H1 (cell line): ENCODE measurements around the gene MED29. TPM values are rescaled to one million over a fixed set of nuclear protein-coding genes. Genes with fewer than 3 reads are reported as not detected.

ENCODE experiments used
- CTCF ChIA-PET: fragments of 300-600 bp; sonication (Branson Sonifier 250); formaldehyde crosslinking; loops from one replicate; lab custom pipeline; 2021; ENCODE audit not compliant: partially characterized antibody; lab: Charles Lee
- POLR2A ChIA-PET: fragments of 300-600 bp; sonication (Branson Sonifier 250); formaldehyde crosslinking; loops from one replicate; lab custom pipeline; 2021; ENCODE audit warnings: inconsistent platforms; ENCODE audit not compliant: partially characterized antibody; lab: Charles Lee
- DNase-seq, 2 experiments: peaks; one replicate each; pipeline versions ENCODE4 v3.0.0 to v3.0.0-alpha.2; 2010 to 2022; ENCODE audit warnings: low spot score in 2 of 2, low read depth in 1 of 2, mixed read lengths in 1 of 2
- FAIRE-seq: peaks from 2 replicates; lab custom pipeline; 2011; peaks lifted over from hg19 to GRCh38; lab: Jason Lieb, UNC
- H2AFZ ChIP-seq: 2 replicates; pipeline ENCODE4 v1.8.1; 2012; ENCODE audit warnings: low read length, inconsistent platforms
- H2AK5ac ChIP-seq: 2 replicates; pipeline ENCODE4 v1.6.1; 2013; ENCODE audit warnings: low read depth, low read length
- H2BK120ac ChIP-seq: replicated peaks from 2 replicates; pipeline ENCODE3; 2013; ENCODE audit warnings: low read depth, low read length, inconsistent platforms
- H2BK12ac ChIP-seq: 2 replicates; pipeline ENCODE4 v1.6.1; 2013; ENCODE audit warnings: low read depth, low read length
- H2BK15ac ChIP-seq: 2 replicates; pipeline ENCODE4 v1.6.1; 2013; ENCODE audit warnings: low read length
- H2BK20ac ChIP-seq: 2 replicates; pipeline ENCODE4 v1.6.1; 2013; ENCODE audit warnings: low read length
- H2BK5ac ChIP-seq: 2 replicates; pipeline ENCODE4 v1.6.1; 2013; ENCODE audit warnings: low read depth, low read length
- H3K14ac ChIP-seq: 2 replicates; pipeline ENCODE4 v1.6.1; 2013; ENCODE audit warnings: inconsistent platforms; ENCODE audit not compliant: insufficient read length
- H3K18ac ChIP-seq: 2 replicates; pipeline ENCODE4 v1.6.1; 2013; ENCODE audit warnings: low read length; ENCODE audit errors: extremely low read depth
- H3K23ac ChIP-seq: 2 replicates; pipeline ENCODE4 v1.6.1; 2013; ENCODE audit warnings: inconsistent platforms; ENCODE audit not compliant: insufficient read length
- H3K23me2 ChIP-seq: 2 replicates; pipeline ENCODE4 v1.6.1; 2013; ENCODE audit warnings: low read depth, low read length
- H3K27ac ChIP-seq: 2 replicates; pipeline ENCODE4 v1.6.1; 2011; ENCODE audit warnings: low read depth, low read length, inconsistent platforms
- H3K27me3 ChIP-seq, 4 experiments: replicated peaks in 1 of 4; 1 replicate in 1 of 4; 2 replicates in 3 of 4; pipeline versions ENCODE4 v1.6.1 to v1.8.1; 2011 to 2013; ENCODE audit warnings: low read length in 3 of 4, mild to moderate bottlenecking in 3 of 4, inconsistent platforms in 2 of 4, mixed read lengths in 2 of 4, moderate library complexity in 1 of 4; ENCODE audit not compliant: control insufficient read depth in 3 of 4, insufficient read depth in 3 of 4; ENCODE audit errors: extremely low read depth in 1 of 4
- H3K36me3 ChIP-seq, 4 experiments: 2 replicates each; pipeline versions ENCODE4 v1.6.1 to v1.8.1; 2011 to 2013; ENCODE audit warnings: mild to moderate bottlenecking in 4 of 4, low read length in 3 of 4, moderate library complexity in 2 of 4, control low read depth in 1 of 4, inconsistent platforms in 1 of 4; ENCODE audit not compliant: insufficient read depth in 4 of 4, control insufficient read depth in 2 of 4
- H3K4ac ChIP-seq: replicated peaks from 2 replicates; pipeline ENCODE3; 2013; ENCODE audit warnings: low read length, low read depth, mixed read lengths, inconsistent platforms; ENCODE audit not compliant: insufficient read length
- H3K4me1 ChIP-seq, 4 experiments: replicated peaks in 1 of 4; 1 replicate in 1 of 4; 2 replicates in 3 of 4; pipeline versions ENCODE4 v1.6.1 to v1.8.1; 2011 to 2013; ENCODE audit warnings: low read length in 3 of 4, inconsistent platforms in 2 of 4, mixed read lengths in 1 of 4; ENCODE audit not compliant: insufficient read depth in 4 of 4, control insufficient read depth in 3 of 4
- H3K4me2 ChIP-seq, 2 experiments: 2 replicates each; pipeline versions ENCODE4 v1.6.1 to v1.8.1; 2011 to 2013; ENCODE audit warnings: low read depth in 2 of 2, low read length in 2 of 2, control low read depth in 1 of 2, inconsistent platforms in 1 of 2, mild to moderate bottlenecking in 1 of 2; ENCODE audit not compliant: insufficient read depth in 1 of 2
- H3K4me3 ChIP-seq, 4 experiments: fragments of 200-600, 300-600 bp in 1 of 4; sonication (generic), shearing (Covaris generic), sonication (Bioruptor Twin) in 1 of 4; 2 replicates each; pipeline versions ENCODE4 v1.5.1 to v1.8.1; 2011 to 2016; ENCODE audit warnings: low read length in 4 of 4, low read depth in 3 of 4, control low read depth in 2 of 4, inconsistent platforms in 2 of 4, mild to moderate bottlenecking in 2 of 4, mixed read lengths in 1 of 4, moderate library complexity in 1 of 4; ENCODE audit not compliant: insufficient read depth in 2 of 4; ENCODE audit errors: extremely low read depth in 1 of 4
- H3K56ac ChIP-seq: replicated peaks from 2 replicates; pipeline ENCODE3; 2013; ENCODE audit warnings: low read depth, mild to moderate bottlenecking, mixed read lengths, low read length, inconsistent platforms; ENCODE audit not compliant: insufficient read length
- H3K79me1 ChIP-seq: 2 replicates; pipeline ENCODE4 v1.6.1; 2013; ENCODE audit warnings: low read depth, low read length, control low read depth
- H3K79me2 ChIP-seq, 2 experiments: 2 replicates each; pipeline versions ENCODE4 v1.6.1 to v1.8.1; 2012 to 2013; ENCODE audit warnings: low read length in 2 of 2, mild to moderate bottlenecking in 2 of 2, inconsistent platforms in 1 of 2; ENCODE audit not compliant: insufficient read depth in 2 of 2, control insufficient read depth in 1 of 2
- H3K9ac ChIP-seq, 4 experiments: replicated peaks in 1 of 4; 1 replicate in 1 of 4; 2 replicates in 3 of 4; pipeline versions ENCODE4 v1.6.1 to v1.8.1; 2011 to 2013; ENCODE audit warnings: low read depth in 3 of 4, low read length in 3 of 4, control low read depth in 2 of 4, mild to moderate bottlenecking in 2 of 4, moderate library complexity in 2 of 4, inconsistent platforms in 1 of 4; ENCODE audit errors: extremely low read depth in 1 of 4
- H3K9me3 ChIP-seq, 2 experiments: 2 replicates each; pipeline versions ENCODE4 v1.6.1 to v1.8.1; 2012 to 2013; ENCODE audit warnings: mild to moderate bottlenecking in 2 of 2, moderate library complexity in 2 of 2, control low read depth in 1 of 2, inconsistent platforms in 1 of 2, low read depth in 1 of 2, low read length in 1 of 2, mixed read lengths in 1 of 2; ENCODE audit not compliant: insufficient read depth in 2 of 2
- H4K20me1 ChIP-seq, 2 experiments: replicated peaks in 1 of 2; 2 replicates each; pipeline versions ENCODE3 to v1.8.1; 2011 to 2013; ENCODE audit warnings: inconsistent platforms in 2 of 2, low read length in 2 of 2, mild to moderate bottlenecking in 1 of 2; ENCODE audit not compliant: insufficient read depth in 2 of 2, control insufficient read depth in 1 of 2
- H4K5ac ChIP-seq: 2 replicates; pipeline ENCODE4 v1.6.1; 2013; ENCODE audit warnings: low read length, low read depth, mixed read lengths, inconsistent platforms; ENCODE audit not compliant: insufficient read length
- H4K8ac ChIP-seq: 2 replicates; pipeline ENCODE4 v1.8.0; 2013; ENCODE audit warnings: mild to moderate bottlenecking, moderate library complexity, low read length, inconsistent platforms; ENCODE audit not compliant: insufficient read depth; ENCODE audit errors: extremely low read depth
- H4K91ac ChIP-seq: replicated peaks from 2 replicates; pipeline ENCODE3; 2013; ENCODE audit warnings: low read length, mixed read lengths, inconsistent platforms; ENCODE audit not compliant: insufficient read length
- ATF3 ChIP-seq: IDR thresholded peaks from 2 replicates; pipeline ENCODE4 v1.6.1; 2011; ENCODE audit warnings: low read depth, mild to moderate bottlenecking, low read length; ENCODE audit not compliant: insufficient read depth
- EGR1 ChIP-seq: IDR thresholded peaks from 2 replicates; pipeline ENCODE4 v1.6.1; 2011; ENCODE audit warnings: low read depth, low read length, borderline replicate concordance
- KDM5A ChIP-seq: fragments of 200-600 bp; IDR thresholded peaks from 2 replicates; pipeline ENCODE4 v1.7.1; 2012; ENCODE audit warnings: mild to moderate bottlenecking, low read length, inconsistent platforms, mixed read lengths
- SAP30 ChIP-seq: fragments of 300-600 bp; sonication (generic); IDR thresholded peaks from 2 replicates; pipeline ENCODE4 v1.7.1; 2012; ENCODE audit warnings: low read length, moderate library complexity, mild to moderate bottlenecking, inconsistent platforms; ENCODE audit not compliant: insufficient read depth, insufficient replicate concordance
- SIN3A ChIP-seq, 2 experiments: IDR thresholded peaks in 1 of 2; conservative IDR thresholded peaks in 1 of 2; 2 replicates each; pipeline ENCODE4 v1.6.1; 2011 to 2012; ENCODE audit warnings: low read length in 2 of 2, improper control_type of control experiment in 1 of 2, low read depth in 1 of 2, mild to moderate bottlenecking in 1 of 2
- SIX5 ChIP-seq: IDR thresholded peaks from 2 replicates; pipeline ENCODE4 v1.6.1; 2011; ENCODE audit warnings: mild to moderate bottlenecking, low read depth, low read length
- TAF1 ChIP-seq: IDR thresholded peaks from 2 replicates; pipeline ENCODE4 v1.6.1; 2011; ENCODE audit warnings: mild to moderate bottlenecking, low read depth, low read length
- TAF7 ChIP-seq: optimal IDR thresholded peaks from 2 replicates; pipeline ENCODE3; 2011; ENCODE audit warnings: low read depth, mild to moderate bottlenecking, inconsistent platforms, low read length, moderate library complexity, borderline replicate concordance
- WGBS, 2 experiments: shearing (Covaris generic) in 1 of 2; methylation state at CpG; one replicate each; pipeline versions ENCODE4 v1.1.6 to v1.1.7; 2013 to 2015; ENCODE audit warnings: low lambda C conversion rate in 2 of 2, mixed read lengths in 2 of 2, inconsistent platforms in 1 of 2, low coverage in 1 of 2, missing lambda C conversion rate in 1 of 2; ENCODE audit not compliant: insufficient replicate concordance in 2 of 2, insufficient coverage in 1 of 2, insufficient read length in 1 of 2; ENCODE audit errors: extremely low coverage in 1 of 2, missing lambda C conversion rate in 1 of 2; 5-methylcytosine and 5-hydroxymethylcytosine counted together
- polyA plus RNA-seq, 7 experiments: library from polyadenylated mRNA; depleted of rRNA in 3 of 7; stranded (reverse) in 5 of 7; unstranded in 2 of 7; fragments of >200 nt in 5 of 7; fragments of 200-250 nt in 2 of 7; gene quantifications; 1 replicate in 5 of 7; 2 replicates in 1 of 7; 4 replicates in 1 of 7; pipeline versions ENCODE4 v1.2.1 to v1.2.3, GENCODE V29; 2011 to 2013; ENCODE audit warnings: missing spikeins in 2 of 7, mixed read lengths in 2 of 7
- total RNA-seq: library from RNA; stranded (reverse); fragmentation: NEBNext Ultra II Directional; extraction: Animal tissue kit (Norgen Biotek cat#: 25700); gene quantifications from 2 replicates; pipeline ENCODE4 v1.2.1, GENCODE V29; 2021

Gene MED29
- total and polyA plus RNA-seq, 2 of the 8 experiments (the other 6 are each of a cell fraction or from before 2014, with no cell fraction given): 31.1 to 52.5 TPM

DNA sequence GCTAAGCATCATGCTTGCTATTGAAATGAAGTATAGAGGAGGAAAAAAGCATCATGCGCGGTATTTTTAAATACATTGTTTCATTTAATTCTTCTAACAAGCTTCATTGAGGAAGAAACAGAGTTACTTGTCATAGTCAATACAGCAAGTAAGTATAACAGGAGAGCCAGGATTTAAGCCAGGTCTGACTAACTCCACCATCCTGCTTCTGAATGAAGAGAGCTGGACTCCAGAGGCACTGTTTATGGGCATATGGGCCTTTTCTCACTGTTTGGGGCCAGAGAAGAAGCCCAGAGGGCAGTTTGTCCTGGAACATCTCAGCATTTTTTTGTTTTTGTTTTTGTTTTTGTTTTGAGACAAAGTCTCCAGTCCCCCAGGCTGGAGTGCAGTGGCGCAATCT is 41.0 kb upstream of the MED29 start:
- no peak for FAIRE-seq

More for the DNA sequence above, 41.0 kb upstream of the MED29 start:
- ChIA-PET CTCF (interaction anchor here (1.0 to 1.4 kb wide), 5 partner anchors 9 to 138 kb away, joined by 4 to 6 read pairs (median 4); no protein-coding TSS in a partner anchor), POLR2A (interaction anchor here (0.8 to 1.6 kb wide), 3 partner anchors 21 to 41 kb away, joined by 3 to 6 read pairs (median 3); partner anchors contain the start of genes MED29 and PAF1)
- Histone ChIP-seq H3K27ac (no peak overlapping the region), H3K27me3 (no peaks in the 10 kb centered on the region), H2BK15ac (no peak overlapping the region), H4K8ac (no peak overlapping the region), H3K18ac (no peak overlapping the region), H3K23me2 (no peaks in the 10 kb centered on the region), H3K23ac (no peak overlapping the region), H2BK20ac (no peak overlapping the region), H2BK5ac (no peak overlapping the region), H2AK5ac (no peak overlapping the region), H2BK120ac (no peak overlapping the region), H4K5ac (no peak overlapping the region), H3K4me1 (no peaks in the 10 kb centered on the region), H3K4ac (no peak overlapping the region), H3K56ac (no peak overlapping the region), H3K9me3 (no peaks in the 10 kb centered on the region), H4K20me1 (peaks cover 13 to 22% of the 10 kb centered on the region in 2 experiments), H3K79me1 (peaks cover 9% of the 10 kb centered on the region), H3K79me2 (peaks cover 0 to 14% of the 10 kb centered on the region in 2 experiments; a peak in 2 of 4 replicates), H2BK12ac (no peak overlapping the region), H3K36me3 (peaks cover 7 to 32% (median 16%) of the 10 kb centered on the region in 4 experiments; a peak in 6 of 8 replicates), H3K4me2 (no peak overlapping the region), H3K14ac (no peak overlapping the region), H3K4me3 (no peak overlapping the region), H4K91ac (no peak overlapping the region), H2AFZ (no peak overlapping the region), H3K9ac (no peak overlapping the region)
- TF ChIP-seq SIX5 (no peak), TAF1 (no peak), SIN3A (conservative IDR thresholded peaks at IDR 0.05 in 1 of 2, IDR thresholded peaks at IDR 0.05 in 1 of 2; ENCODE audit: low read depth in 1 of 2, low read length in 2 of 2) (no peak), ATF3 (no peak), TAF7 (no peak), KDM5A (no peak), SAP30 (no peak), EGR1 (no peak)
- DNase-seq: no peak
- WGBS, 2 experiments: 95% methylated on average over 3 of the region's 3 CpGs; no CpG with 5 or more reads in 1 of the 2 experiments
